GM21576 (cell line): Measurements from ENCODE around the gene CPEB1.
A peak's percentile ranks its signal among the peaks of the same experiment; 100 is the strongest.
"Not testable (repeated sequence)": the region's sequence is repeated elsewhere in the genome, so short reads cannot be mapped to it uniquely, and the experiment has no call there.

Experiments used
- ATAC-seq: cut with Tn5 transposase; IDR thresholded peaks from one replicate; pipeline ENCODE4 v1.9.1; 2021; ENCODE audit warnings: mild to moderate bottlenecking, moderate library complexity; ENCODE audit not compliant: unreplicated experiment

The CPEB1 gene

GRCh38 chr15:82548700-82549099 is 98.5 kb downstream of the CPEB1 start:
- no peak for ATAC-seq

GRCh38 chr15:82545478-82545877 is 101.7 kb downstream of the CPEB1 start:
- ATAC-seq = no peak

- ATAC-seq = no peak
Observed at GRCh38 chr15:82545002-82545401, 102.2 kb downstream of the CPEB1 start.

DNA sequence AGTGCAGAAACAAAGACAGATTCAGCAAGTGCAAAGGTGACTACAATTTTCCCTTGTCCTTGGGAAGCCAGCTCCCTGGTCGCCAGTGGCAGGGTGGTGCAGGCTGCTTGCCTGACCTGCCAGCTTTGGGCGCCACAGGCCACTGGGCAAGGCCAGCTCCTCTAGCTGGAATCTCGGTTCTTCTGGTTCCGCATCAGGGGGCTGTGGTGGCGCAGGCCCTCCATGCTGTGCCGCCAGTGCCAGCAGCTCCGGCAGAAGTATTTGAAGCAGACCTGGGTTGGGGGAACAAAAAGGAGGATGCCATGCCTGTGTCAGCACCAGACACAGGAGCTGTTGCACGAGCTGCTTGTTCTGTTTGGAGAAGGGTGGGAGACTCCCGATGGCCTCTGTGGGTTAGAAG is 102.7 kb downstream of the CPEB1 start:
- no peak for ATAC-seq

DNA sequence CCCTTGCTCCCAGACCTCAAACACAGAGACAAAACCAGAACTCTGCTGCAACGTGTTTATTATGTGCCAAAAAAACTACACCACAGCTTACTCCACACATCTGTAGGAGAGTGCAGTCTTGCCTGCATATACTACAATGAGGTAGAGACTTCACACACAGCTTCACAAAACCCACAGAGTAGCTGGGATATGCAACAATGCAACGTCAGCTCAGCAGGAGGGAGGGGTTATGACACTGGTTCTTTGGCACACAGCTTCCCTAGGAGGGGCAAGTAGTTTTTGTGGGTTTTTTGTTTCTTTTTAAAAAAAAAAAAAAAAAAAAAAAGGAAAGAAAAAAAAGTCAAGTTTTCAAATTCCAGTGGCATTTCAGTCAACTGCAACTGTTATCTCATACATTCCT is 104.0 kb downstream of the CPEB1 start:
- ATAC-seq = no peak

GRCh38 chr15:82540984-82541431 is 106.2 kb downstream of the CPEB1 start:
- no peak for ATAC-seq

DNA sequence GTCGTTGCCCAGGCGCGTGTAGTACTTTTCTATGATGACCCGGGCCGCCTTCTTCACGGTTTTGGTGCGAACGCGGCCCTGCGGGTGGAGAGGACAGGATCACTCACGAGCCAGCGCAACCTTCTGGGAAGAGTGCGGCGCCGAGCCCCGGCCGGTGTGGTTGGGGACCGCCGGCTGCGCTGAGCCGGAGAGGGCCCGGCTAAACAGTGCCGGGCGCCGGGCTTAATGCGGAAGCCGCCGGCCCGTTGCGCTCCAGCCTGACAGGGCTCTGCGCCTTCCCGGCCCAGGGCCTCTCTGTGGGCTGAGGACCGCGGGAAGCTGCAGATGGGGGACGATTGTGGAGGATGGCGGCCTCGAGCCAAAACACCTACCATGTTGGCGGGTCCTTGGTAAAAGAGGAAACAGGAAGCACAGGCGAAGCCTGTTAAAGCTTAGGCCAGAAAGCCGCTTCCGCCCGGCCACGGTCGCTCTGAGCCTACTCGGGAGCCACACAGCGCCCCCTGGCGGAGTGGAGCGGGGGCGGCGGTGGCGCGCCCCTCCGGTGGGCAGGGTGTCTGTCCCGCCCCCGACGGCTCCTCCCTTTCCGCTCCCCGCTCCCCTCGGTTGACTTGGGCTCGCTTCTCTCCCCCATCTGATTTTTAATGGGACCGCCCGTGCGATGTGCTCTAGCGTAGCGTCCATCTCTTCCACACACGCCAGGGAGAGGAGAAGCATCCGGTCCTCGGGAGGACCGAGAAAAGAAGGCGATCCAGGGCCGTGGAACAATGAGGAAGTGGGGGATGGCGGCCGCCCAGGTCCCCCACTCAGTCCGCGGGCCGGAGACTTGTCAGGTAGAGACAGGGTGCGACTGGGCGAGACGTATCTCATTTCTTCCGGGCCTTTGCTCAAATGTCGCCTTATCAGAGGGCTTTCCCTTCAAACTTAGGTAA is 106.8 kb downstream of the CPEB1 start, which contains the start of gene RPS17:
Gene RPS17, minus strand, starts transcription at position 403 of the 929 bp plus-strand sequence. Its CDS starts 29 bp downstream, at position 374.
- ATAC-seq = peak; percentile 93

GRCh38 chr15:82539691-82540054 is 107.5 kb downstream of the CPEB1 start:
- ATAC-seq = no peak

DNA sequence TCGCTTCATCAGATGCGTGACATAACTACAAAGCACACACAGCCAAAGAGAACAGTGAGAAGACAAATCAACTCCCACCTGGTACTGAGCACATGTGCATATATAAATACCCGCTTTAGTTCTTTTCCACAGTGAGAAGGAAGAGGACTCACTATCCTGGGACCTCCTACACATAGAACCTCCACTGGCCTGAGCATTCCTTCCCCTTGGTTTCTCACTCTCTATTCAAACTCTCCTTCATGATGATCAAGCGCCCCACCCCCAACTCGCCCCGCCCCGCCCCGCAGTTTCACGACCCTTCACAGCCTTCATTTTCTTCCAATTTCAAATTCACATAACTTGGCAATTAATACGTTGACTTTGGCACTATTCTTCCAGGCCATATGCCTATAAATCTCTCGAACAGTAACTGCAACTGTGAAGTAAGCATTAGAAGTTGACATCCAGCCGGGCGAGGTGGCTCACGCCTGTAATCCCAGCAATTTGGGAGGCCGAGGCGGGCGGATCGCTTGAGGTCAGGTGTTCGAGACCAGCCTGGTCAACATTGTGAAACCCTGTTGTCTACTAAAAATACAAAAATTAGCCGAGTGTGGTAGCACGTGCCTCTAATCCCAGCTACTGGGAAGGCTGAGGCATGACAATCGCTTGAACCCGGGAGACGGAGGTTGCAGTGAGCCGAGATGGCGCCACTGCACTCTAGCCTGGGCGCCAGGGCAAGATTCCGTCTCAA is 108.0 kb downstream of the CPEB1 start:
- no peak for ATAC-seq

DNA sequence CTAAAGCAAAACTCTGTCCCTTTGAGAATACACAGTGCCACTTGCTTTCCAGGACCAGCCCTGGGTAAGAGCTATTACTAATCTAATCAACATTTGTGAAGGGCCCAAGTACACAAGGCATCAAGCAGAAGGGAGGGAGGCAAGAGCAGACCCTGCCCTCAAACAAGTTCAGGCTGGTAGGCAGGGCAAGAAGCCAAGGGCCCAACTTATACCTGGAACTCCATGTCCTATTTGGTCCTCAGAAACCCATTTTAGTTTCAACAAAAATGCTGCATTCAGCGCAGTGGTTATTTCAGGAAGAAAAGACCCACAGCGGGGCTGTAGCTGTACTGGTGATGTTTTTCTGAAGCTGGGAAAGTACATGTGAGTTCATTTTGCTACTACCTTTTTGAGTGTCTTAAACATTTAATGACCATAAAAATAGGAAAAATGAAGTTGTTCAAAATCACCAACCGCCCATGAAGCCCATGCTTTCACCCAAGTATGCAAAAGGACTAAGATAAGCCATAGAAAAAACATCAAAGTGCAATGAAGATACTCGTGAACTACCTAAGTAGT is 109.7 kb downstream of the CPEB1 start:
- ATAC-seq = no peak

GRCh38 chr15:82536409-82537350 is 110.5 kb downstream of the CPEB1 start:
- ATAC-seq = no peak

DNA sequence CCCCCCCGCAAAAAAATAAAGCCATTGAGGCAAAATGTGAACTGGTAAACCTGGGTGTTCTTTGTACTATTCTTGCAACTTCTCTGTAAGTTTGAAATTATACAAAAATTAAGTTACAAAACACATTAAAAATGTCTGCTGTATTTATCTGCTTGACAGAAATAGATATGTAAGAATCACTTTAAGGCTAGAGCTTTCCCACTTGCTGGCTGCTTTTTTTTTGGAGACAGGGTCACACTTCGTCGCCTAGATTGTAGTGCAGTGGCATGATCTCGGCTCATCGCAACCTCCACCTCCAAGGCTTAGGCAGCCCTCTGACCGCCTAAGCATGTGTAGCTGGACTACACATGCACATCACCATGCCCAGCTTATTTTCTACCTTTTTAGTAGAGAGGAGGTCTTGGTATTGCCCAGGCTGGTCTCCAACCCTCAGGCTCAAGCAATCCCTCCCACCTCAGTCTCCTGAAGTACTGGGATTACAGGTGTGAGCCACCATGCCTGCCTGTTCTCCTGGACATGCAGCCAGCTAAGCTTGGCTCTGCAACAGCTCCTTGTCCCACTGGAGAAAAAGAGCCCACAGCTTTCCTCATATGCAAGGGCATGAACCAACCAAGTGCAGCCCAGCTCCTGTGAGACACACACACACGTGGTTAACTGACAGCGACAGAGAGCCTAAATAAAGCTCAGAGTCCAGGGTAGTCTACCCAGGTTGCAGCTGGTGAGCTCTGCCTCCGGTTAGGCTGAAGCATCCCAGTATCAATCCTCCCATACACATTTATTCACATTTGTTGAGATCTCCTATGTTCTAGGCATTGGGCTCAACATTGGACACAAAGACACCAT is 111.4 kb downstream of the CPEB1 start:
- ATAC-seq = no peak

- not testable (repeated sequence) for ATAC-seq
Observed at GRCh38 chr15:82535151-82535550, 112.0 kb downstream of the CPEB1 start.

- not testable (repeated sequence) for ATAC-seq
Observed at GRCh38 chr15:82534457-82534861, 112.7 kb downstream of the CPEB1 start.

DNA sequence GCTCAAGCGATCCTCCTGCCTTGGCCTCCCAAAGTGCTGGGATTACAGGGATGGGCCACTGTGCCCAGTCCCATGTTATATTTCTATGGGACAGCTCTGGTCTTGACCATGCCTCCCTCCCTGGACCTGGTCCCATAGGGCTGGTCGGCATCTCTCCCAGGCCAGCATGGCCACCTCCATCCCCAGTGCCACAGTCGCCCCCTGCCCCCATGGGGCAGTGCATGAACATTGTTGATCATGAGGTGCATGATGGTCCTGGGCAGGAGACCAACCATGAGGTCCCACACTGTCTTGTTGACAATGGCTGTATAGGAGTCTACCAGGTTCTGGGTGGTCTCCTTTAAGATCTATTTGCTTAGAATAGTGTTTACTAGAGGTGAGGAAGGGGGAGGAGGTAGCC is 113.4 kb downstream of the CPEB1 start:
- ATAC-seq = no peak

- no peak for ATAC-seq
Observed at GRCh38 chr15:82532991-82533481, 114.1 kb downstream of the CPEB1 start.

DNA sequence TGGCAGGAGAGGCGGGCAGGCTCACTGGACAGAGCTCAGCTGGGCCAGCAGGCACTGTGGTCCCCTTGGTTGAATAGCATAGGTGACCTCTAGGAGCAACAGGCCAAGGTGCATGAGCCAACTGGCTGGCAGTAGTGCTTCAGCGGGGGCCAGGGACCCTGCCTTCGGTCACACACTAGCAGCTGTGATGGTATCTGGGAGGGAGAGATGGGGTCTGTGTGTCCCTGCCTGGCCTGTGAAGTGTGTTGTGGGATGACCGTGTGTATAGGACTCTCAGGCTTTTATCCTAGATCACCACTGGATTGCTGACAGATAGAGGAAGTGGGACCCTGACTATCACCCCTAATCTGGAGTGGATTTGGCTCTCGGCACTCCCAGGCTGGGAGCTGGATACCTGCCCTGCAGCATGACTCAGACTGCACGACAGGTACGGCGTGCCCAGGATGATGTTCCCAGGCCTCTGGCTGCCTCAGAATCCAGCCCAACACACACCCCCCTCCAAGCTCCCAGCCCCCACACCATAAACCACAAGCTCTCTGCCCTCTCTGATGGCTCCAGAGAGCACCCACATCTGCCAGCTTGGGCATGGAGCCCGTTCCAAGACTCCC is 114.7 kb downstream of the CPEB1 start:
- ATAC-seq = no peak

GRCh38 chr15:82531496-82532382 is 115.4 kb downstream of the CPEB1 start:
- no peak for ATAC-seq
